Stimulated activated CD8-positive, alpha-beta memory T cell treated with anti-CD3 and anti-CD28 coated beads, Interleukin-7, amount 100 ng/mL, for 48 hours (primary cell): ENCODE measurements around the gene BIRC6.
"Not testable (repeated sequence)": the region's sequence is repeated elsewhere in the genome, so short reads cannot be mapped to it uniquely, and the experiment has no call there.

Experiments
- DNase-seq, 2 donors: peaks; one replicate each; pipeline ENCODE4 v3.0.0-alpha.2; 2020; ENCODE audit warnings: low read depth in 1 of 2; ENCODE audit errors: extremely low read depth in 1 of 2

The BIRC6 gene, protein sequence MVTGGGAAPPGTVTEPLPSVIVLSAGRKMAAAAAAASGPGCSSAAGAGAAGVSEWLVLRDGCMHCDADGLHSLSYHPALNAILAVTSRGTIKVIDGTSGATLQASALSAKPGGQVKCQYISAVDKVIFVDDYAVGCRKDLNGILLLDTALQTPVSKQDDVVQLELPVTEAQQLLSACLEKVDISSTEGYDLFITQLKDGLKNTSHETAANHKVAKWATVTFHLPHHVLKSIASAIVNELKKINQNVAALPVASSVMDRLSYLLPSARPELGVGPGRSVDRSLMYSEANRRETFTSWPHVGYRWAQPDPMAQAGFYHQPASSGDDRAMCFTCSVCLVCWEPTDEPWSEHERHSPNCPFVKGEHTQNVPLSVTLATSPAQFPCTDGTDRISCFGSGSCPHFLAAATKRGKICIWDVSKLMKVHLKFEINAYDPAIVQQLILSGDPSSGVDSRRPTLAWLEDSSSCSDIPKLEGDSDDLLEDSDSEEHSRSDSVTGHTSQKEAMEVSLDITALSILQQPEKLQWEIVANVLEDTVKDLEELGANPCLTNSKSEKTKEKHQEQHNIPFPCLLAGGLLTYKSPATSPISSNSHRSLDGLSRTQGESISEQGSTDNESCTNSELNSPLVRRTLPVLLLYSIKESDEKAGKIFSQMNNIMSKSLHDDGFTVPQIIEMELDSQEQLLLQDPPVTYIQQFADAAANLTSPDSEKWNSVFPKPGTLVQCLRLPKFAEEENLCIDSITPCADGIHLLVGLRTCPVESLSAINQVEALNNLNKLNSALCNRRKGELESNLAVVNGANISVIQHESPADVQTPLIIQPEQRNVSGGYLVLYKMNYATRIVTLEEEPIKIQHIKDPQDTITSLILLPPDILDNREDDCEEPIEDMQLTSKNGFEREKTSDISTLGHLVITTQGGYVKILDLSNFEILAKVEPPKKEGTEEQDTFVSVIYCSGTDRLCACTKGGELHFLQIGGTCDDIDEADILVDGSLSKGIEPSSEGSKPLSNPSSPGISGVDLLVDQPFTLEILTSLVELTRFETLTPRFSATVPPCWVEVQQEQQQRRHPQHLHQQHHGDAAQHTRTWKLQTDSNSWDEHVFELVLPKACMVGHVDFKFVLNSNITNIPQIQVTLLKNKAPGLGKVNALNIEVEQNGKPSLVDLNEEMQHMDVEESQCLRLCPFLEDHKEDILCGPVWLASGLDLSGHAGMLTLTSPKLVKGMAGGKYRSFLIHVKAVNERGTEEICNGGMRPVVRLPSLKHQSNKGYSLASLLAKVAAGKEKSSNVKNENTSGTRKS (N-terminal part only)

DNA sequence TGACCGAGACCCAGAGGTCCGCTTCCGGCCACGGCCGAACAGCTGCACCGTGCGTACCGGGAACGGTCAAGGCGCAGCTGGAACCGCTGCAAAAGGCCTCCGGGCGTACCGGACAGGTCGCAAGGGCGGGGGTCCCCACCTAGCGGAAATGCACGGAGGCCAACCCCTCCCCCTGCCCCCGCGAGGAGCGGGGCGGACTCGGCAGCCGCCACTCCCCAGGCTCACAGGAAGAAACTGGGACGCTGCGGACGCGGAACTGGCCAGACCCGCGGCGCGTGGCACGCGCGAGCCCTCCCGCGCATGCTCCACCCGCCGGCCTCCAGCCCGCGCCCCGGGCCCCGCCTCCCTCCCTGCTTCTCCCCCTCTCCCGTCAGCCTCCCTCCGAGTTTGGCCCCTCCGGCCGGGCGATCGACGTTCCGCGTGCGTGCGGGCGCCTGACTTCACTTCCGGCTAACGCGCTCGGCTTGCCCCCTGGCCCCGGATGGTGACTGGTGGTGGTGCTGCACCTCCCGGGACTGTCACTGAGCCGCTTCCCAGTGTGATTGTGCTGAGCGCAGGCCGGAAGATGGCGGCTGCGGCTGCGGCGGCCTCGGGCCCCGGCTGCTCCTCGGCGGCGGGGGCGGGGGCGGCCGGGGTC, at the start of gene BIRC6:
BIRC6 (plus strand) TSS at position 343 of the 637 bp plus-strand sequence; CDS start at position 482, 139 bp downstream.
- peak; percentile 97 to 98 for DNase-seq

DNA sequence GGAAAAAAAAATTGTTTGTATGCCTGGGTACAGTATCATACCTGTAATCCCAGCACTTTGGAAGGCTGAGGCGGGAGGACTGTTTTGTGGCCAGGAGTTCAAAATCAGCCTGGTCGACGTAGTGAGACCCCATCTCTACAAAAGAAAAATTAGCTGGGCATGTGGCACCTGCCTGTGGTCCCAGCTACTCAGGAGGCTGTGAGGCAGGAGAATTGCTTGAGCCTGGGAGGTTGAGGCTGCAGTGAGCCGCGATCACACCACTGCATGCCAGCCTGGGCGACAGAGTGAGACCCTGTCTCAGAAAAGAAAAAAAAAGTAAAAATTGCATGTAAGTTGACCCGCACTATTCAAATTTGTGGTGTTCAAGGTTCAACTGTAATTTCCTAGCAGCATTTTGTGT, 46.2 kb upstream of the BIRC6 start:
- DNase-seq: no peak

DNA sequence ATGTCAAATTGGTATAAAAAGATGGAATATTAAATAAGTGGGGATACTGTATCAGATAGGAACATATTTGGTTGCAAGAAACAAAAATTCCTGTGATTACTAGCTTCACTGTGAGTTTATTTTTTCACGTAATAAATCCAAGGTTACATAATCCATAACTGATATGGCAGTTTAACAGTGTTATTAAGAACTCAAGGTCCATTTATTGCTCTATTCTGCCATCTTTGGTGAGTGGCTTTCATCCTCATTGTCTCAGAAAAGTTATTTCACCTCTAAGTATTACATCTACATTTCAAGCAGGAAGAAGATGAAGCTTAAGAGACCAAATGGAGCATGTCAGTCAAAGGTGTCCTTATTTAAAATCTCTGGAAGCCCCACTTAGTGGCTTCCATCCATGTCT, 41.9 kb upstream of the BIRC6 start:
- no peak for DNase-seq

DNA sequence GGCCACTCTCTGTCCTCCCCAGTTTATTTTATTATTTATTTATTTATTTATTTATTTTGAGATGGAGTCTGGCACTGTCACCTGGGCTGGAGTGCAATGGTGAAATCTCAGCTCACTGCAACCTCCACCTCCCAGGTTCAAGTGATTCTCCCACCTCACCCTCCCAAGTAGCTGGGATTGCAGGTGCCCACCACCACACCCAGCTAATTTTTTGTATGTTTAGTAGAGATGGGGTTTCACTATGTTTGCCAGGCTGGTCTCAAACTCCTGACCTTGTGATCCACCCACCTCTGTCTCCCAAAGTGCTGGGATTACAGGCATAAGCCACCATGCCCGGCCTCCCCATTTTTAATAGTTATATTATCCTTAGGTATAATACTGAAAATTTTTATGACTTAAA, 28.1 kb upstream of the BIRC6 start:
- not testable (repeated sequence) for DNase-seq

DNA sequence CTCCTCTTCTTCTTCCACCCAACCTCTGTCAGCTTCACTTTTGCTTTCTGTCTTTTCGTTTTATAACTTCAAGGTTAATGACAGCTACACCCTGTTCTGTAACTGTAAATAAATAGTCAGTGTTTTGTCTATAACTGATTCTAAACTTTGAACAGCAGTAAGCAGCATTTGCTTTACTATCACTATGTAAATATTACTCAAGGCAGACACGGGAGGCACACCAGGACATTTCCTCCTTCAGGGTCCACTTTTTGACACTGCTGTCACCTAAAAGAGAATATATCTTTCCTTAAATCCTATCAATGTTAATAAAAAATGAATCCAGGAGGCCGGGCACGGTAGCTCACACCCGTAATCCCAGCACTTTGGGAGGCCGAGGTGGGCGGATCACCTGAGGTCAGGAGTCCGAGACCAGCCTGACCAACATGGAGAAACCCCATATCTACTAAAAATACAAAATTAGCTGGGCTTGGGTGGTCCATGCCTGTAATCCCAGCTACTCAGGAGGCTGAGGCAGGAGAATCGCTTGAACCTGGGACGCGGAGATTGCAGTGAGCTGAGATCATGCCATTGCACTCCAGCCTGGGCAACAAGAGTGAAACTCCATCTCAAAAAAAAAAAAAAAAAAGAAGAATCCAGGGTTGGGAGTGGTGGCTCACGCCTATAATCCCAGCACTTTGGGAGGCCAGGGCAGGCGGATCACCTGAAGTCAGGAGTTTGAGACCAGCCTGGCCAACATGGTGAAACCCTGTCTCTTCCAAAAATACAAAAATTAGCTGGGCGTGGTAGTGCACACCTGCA, 27.4 kb upstream of the BIRC6 start:
- not testable (repeated sequence) for DNase-seq

DNA sequence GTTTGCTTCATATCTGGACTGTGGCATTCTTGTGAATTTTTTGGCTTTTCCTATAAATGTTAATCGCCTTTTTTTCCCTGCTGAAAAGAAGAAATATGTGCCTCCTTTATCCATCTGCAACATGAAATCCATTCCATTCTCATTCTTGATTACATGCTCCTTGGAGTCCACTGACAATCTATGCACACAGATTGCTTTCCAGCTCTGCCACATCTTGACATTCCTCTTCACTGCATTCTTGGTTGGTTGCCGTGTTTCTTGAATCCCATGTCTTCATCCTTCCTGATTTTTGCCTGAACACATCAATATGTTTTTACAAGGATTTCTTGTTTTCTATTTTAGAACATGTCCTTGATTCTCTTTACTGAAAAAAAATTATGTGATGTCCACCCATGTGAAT, 26.7 kb upstream of the BIRC6 start:
- DNase-seq: no peak

DNA sequence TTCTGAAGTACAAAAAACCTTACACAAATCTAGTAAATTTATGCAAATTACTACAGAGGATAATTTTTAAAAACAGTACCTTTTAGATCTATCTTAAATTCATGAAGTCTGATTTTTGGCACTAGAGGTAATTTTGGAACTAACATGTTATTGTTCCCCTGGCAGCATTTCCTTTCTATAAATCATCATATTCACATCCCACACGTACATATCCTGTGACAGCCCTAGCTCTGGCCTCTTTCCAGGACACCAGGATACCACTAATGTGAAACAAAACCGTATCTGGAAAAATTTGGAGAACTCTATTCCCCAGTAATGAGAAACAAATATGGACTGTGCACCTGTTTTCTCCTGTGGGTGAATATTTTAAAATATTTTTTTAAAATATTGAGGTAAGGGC, 14.0 kb upstream of the BIRC6 start:
- no peak for DNase-seq

DNA sequence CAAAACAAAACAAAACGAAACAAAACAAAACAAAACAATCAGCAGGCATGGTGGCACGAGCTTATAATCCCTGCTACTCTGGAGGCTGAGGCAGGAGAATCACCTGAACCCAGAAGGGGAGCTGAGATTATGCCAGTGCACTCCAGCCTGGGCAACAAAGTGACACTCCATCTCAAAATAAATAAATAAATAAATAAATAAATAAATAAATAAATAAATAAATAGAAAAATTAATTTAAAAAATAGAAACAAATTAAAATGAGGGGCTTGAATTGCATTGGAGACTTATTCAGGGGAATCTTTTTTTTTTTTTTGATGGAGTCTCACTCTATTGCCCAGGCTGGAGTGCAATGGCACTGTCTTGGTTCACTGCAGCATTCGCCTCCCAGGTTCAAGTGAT, 6.0 kb upstream of the BIRC6 start:
- not testable (repeated sequence) for DNase-seq

DNA sequence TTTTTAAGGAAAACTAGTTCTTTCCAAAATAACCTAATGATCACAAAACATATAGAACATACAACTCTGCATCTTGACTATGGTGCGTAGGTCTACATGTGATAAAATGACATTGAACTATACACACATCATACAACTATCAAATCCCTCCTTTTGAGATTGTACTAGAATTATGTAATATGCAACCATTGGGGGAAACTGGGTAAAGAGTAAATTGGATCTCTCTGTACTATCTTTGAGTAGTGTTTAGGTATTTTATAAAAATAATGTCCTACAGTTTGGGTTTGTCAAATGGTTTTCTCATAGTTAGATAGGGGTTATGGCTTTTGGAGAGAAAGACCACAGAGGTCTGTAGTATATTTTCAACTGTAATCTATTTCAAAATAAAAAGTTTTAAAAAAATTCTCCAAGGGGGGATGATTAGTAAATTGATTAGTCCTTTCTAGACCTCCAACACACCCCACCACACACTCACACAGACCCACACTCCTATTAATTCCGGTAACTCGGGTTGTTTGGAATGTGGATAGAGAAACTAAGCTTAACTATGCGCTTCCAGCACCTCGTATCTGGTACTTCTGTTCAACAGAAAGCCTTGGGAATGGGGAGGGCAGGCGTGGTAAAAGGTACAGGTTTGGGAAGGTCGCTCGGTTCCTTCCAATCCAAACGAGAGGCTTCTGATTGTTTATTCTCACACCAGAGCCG, 695 bp upstream of the BIRC6 start:
- DNase-seq: no peak

DNA sequence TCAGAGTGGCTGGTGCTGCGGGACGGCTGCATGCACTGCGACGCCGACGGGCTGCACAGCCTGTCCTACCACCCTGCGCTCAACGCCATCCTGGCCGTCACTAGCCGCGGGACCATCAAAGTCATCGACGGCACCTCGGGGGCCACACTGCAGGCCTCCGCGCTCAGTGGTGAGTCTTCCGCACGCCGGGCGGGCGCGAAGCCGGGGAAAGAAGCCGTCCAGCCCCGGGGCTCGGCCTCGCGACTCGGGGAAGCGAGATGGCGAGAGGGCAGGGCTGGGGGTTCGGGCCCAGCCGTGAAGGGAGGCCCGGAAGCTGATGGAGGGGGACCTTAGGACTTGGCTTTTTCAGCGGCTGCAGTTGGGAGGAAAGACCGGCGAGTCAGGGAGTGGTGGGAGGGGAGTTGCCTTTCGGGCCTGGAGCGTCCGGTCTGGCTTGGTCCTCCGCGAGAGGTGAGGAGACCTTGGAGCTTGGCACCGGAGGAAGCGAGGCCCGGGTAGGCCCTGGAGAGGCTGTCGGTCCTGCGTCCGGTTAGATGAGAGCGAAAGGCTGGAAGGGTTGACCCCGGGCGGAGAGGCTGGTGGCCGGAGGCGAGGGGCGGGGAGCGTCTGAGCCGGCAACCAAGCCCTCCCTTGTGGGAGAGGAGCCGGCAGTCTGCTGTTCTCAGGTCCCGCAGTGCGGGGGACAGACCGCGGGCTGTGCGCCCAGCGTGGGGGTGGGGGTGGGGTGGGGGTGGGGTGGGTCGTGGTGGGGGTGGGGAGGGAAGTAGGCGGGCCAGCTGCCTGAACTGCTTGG, 691 bp downstream of the BIRC6 start:
- DNase-seq: peak; percentile 5 to 10

DNA sequence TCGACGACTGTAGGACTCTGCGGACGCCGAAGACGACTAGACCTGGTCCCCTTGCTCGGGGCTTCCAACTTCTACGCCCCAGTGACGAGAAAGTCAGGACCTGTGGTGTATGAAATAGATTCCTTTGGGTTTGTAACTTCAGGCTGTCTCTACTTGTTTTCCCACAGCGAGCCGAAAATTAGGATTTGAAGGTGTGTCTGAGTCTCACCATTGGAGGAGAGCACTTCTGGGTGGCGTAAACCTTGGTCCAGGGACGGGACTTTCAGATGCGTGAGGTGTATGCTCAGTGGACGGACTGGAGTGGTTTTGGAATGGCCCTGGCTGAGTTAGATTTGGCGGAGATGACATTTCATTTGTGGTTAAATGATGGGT, 1.3 kb downstream of the BIRC6 start:
- peak in 1 of 2 donors; percentile 2 for DNase-seq

DNA sequence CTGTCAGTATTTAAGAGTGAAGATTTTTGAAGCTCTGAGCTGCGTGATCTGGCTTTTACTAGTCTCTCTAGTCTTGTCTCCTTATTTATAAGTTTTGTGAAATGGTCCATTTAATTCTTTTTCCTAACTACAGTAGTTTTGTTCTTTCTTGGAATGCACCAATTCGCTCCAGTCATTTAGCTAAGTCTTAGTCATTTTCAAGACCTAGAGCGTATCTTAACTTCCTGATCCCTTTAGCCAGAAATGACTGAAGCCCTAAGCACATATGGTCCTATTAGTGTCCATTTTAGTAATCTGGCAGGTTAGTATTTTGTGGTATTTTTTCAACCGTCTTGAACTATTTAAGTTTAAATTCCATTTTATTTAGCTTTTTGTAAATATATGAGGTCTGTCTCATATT, 3.6 kb downstream of the BIRC6 start:
- no peak for DNase-seq

DNA sequence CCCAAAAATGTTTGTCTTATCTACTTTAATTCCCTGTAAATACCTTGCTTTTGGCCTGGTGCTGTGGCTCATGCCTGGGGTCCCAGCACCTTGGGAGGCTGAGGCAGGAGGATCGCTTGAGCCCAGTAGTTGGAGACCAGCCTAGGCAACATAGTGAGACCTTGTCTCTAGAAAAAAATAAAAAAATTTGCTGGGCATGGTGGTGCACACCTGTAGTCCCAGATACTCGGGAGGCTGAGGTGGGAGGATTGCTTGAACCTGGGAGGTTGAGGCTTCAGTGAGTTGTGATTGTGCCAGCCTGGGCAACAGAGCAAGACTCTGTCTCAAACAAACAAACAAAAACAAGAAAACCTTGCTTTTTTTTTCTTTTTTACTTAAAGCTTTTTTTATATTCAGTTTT, 6.2 kb downstream of the BIRC6 start:
- DNase-seq: not testable (repeated sequence)

DNA sequence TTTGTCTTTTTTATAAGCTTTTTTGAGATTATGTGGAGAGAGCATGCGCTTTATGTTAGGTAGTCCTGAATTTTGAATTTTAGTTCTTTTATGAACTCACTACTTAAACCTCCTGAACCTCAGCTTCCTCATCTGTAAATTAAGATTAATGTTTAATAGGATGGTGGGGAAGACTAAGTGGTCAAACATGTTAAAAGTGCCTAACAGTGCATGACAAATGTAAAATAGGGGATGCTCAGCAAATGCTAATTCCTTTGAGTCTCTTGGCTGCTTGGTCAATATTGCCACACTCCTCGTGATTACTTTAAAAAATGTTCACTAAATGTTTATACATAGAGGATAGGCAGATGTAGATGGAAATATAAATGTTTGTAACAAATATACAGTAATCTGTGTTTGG, 6.8 kb downstream of the BIRC6 start:
- DNase-seq: no peak

DNA sequence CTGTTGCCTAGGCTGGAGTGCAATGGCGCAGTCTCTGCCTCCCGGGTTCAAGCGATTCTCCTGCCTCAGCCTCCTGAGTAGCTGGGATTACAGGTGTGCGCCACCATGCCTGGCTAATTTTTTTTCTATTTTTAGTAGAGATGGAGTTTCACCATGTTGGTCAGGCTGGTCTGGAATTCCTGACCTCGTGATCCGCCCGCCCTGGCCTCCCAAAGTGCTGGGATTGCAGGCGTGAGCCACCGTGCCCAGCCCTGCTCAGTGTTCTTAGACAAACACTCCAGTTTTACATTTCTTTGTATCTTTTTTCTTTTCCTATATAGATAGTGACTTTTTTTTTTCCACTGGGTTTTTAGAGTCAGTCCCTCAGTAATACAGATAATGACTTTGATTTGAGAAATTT, 7.5 kb downstream of the BIRC6 start:
- DNase-seq: not testable (repeated sequence)

DNA sequence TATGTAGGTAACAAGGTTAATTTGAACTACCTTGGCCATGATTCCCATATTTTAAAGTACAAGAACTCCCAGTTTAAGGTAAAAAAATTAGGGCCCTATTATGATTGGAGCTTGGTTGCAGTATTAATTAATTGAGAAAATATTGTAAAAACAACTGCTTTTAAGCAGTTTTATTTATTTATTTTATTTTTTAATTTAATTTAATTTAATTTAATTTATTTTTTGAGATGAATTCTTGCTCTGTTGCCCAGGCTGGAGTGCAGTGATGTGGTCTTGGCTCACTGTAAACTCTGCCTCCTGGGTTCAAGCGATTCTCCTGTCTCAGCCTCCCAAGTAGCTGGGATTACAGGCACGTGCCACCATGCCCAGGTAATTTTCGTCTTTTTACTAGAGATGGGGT, 8.9 kb downstream of the BIRC6 start:
- DNase-seq: not testable (repeated sequence)

DNA sequence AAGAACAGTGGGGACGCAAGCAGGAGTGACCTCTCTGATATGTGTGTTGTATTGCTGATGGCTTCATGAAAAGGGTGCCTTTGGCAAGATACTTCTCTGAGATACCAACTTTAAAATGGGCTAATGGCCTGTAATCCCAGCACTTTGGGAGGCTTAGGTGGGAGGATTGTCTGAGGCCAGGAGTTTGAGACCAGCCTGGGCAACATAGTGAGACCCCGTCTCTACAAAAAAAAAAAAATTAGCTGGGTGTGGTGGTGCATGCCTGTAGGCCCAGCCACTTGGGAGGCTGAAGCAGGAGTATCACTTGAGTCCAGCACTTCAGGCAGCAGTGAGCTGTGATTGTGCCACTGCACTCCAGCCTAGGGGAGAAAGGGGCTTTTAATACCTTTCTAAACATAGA, 9.8 kb downstream of the BIRC6 start:
- DNase-seq: no peak

DNA sequence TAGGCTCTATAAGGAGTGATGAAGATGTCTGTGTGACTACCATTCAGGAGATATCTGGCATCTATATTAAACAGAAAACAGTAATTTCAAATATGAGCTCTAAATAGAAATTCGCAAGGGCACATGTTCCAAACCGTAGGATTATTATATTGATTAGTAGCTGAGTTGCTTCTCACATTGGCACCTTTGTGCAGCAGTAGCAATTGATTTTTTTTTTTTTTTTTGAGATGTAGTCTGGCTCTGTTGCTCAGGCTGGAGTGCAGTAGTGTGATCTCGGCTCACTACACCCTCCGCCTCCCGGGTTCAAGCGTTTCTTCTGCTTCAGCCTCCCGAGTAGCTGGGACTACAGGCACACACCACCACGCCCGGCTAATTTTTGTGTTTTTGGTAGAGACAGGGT, 12.4 kb downstream of the BIRC6 start:
- no peak for DNase-seq
